ENCODE data around the gene SOX6. TPM values are rescaled to one million over a fixed set of nuclear protein-coding genes. Genes with fewer than 3 reads are reported as not detected.

SOX6 gene
- total RNA-seq: 10 to 100 TPM in 1 of 4 donors, 1 to 10 TPM in 2, under 1 TPM in 1; 0.29 to 20.5 (median 8.2) TPM

DNA sequence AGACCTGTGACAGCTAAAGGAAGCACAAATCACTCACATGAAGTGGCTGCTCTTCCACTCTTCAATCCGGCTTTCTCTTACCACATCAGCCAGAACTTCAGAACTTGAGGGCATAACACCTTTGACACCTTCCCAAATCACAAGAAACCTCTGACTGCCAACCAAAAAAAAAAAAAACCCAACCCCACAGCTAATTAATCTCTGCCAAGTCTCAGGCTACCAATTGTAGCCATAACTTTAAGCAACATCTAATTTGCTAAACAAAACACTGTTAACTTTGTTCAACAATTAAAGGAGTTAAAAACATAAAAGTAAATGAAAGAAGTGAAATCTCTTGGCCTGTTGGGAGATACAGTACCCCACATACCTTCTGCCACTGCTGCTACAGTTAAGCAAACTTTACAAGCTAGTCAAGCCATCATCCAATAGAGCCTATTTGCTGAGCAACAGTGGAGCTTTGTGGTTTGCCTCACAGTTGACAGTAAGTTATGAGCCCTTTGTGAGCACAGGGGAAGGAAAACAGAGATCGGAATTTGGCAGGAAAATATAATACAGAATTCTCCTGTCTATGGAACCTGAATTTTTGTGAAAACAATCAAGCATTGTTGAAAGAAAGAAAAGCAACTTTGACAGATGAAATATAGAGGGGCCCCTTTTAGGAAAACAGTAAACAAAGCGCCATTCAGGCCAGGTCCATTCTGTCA, at the start of gene SOX6:
TSS of gene SOX6 (minus strand) at position 490 of the 704 bp plus-strand sequence. CDS start 15,298 bp downstream, outside the sequence.
- intact Hi-C loops (cut with DNase I; ENCODE audit: low total_unique reads): no loop called here
- Histone ChIP-seq H3K27ac (no peak within 1 kb of the TSS), H3K27me3 (no peaks in the 10 kb centered on the region), H3K4me3 (no peak within 1 kb of the TSS), H3K4me1 (no peaks in the 10 kb centered on the region), H3K9me3 (no peaks in the 10 kb centered on the region), H3K36me3 (no peaks in the 10 kb centered on the region)
- DNase-seq: no peak
- TF ChIP-seq POLR2A (IDR thresholded peaks at IDR 0.05): no peak

DNA sequence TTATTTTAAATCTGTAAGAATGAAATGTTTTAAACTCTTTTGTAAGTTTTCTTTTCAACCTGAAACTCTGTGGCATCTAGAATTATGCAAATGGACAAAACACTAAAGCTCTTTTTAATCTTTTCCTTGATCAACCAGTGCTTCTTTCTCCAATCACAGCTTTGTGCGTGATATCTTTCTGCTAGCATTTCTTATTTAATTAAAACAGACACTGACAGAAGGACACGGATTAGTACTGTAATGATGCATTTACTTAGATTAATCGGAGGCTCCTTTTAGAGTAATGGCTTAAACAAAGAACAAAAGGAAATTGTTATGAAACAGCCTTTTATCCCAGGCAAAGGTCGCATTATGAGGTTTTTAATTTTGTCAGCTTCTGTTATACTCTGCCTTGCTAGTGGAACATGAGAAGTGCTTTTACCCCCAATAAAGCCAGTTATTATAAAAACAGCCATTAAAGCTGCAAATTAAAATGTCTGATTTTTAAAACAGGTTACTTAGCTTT, 48.5 kb upstream of the SOX6 start:
- Histone ChIP-seq H3K4me3 (no peak overlapping the region), H3K4me1 (no peaks in the 10 kb centered on the region), H3K27me3 (no peaks in the 10 kb centered on the region), H3K9me3 (no peaks in the 10 kb centered on the region), H3K36me3 (no peaks in the 10 kb centered on the region), H3K27ac (no peak overlapping the region)
- DNase-seq: no peak
- TF ChIP-seq POLR2A (IDR thresholded peaks at IDR 0.05) (no peak), CTCF (IDR thresholded peaks at IDR 0.05) (no peak)
- intact Hi-C loops (cut with DNase I; ENCODE audit: low total_unique reads): no loop called here

DNA sequence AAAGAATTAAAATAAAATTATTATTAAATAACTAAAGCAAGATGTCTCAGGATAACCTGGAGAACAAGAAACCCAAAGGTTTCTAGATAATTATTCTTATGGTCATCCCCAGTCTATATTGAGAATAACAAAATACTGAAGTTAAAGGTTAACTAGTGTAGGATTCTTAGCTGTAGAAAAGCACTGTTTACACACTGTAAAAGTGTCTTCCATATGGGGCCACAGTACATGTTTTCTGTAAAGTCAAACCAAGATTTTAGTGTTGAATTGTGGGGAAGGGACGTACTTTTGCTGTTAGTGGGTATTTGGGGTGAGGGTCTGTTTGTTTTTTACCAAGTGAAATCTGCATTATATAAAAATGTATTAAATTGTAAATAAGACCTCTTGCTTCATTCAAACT, 47.5 kb upstream of the SOX6 start:
- H3K27ac ChIP-seq: no peak overlapping the region
- no peaks in the 10 kb centered on the region for H3K9me3 ChIP-seq
- H3K36me3 ChIP-seq: no peaks in the 10 kb centered on the region
- no peak for TF ChIP-seq CTCF (IDR thresholded peaks at IDR 0.05)
- no peak for TF ChIP-seq POLR2A (IDR thresholded peaks at IDR 0.05)
- no peak overlapping the region for H3K4me3 ChIP-seq
- no peak for DNase-seq
- intact Hi-C loops (cut with DNase I; ENCODE audit: low total_unique reads): no loop called here
- H3K27me3 ChIP-seq: no peaks in the 10 kb centered on the region
- no peaks in the 10 kb centered on the region for H3K4me1 ChIP-seq

GRCh38 chr11:16403448-16403803, 47.1 kb upstream of the SOX6 start:
- Histone ChIP-seq H3K27ac (no peak overlapping the region), H3K9me3 (no peaks in the 10 kb centered on the region), H3K4me3 (no peak overlapping the region), H3K4me1 (no peaks in the 10 kb centered on the region), H3K36me3 (no peaks in the 10 kb centered on the region), H3K27me3 (no peaks in the 10 kb centered on the region)
- DNase-seq: no peak
- intact Hi-C loops (cut with DNase I; ENCODE audit: low total_unique reads): no loop called here
- TF ChIP-seq POLR2A (IDR thresholded peaks at IDR 0.05) (no peak), CTCF (IDR thresholded peaks at IDR 0.05) (no peak)

- Histone ChIP-seq H3K4me3 (no peak overlapping the region), H3K4me1 (no peaks in the 10 kb centered on the region), H3K9me3 (no peaks in the 10 kb centered on the region), H3K36me3 (no peaks in the 10 kb centered on the region), H3K27ac (no peak overlapping the region), H3K27me3 (no peaks in the 10 kb centered on the region)
- TF ChIP-seq CTCF (IDR thresholded peaks at IDR 0.05) (no peak), POLR2A (IDR thresholded peaks at IDR 0.05) (no peak)
- intact Hi-C loops (cut with DNase I; ENCODE audit: low total_unique reads): no loop called here
- no peak for DNase-seq
These were observed 46.5 kb upstream of the SOX6 start for GRCh38 chr11:16402654-16403447.

Measured in uterus (tissue), 4 donors.